ENCODE data around the gene C4orf50.
"Not testable (repeated sequence)": the region's sequence is repeated elsewhere in the genome, so short reads cannot be mapped to it uniquely, and the experiment has no call there.

C4orf50 gene

DNA sequence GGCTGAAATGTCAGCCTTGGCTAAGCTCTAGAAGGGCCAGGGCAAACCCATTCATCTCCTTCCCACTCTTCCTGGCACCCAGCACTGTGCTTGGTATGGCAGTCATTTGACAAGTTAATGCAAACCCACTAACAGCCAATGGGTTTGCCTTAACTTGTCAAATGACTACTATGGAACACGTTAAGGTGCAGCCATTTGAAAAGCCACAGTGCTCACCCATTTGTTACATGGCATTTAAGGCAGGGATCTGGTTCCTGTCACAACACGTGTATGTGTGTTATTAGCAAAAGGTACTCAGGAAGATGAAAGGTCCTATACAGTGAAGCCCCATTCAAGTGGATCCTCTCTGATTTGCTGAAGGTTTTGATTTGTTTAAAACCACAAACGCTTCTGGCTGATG is 132.5 kb downstream of the C4orf50 start:
- no peak for DNase-seq

DNA sequence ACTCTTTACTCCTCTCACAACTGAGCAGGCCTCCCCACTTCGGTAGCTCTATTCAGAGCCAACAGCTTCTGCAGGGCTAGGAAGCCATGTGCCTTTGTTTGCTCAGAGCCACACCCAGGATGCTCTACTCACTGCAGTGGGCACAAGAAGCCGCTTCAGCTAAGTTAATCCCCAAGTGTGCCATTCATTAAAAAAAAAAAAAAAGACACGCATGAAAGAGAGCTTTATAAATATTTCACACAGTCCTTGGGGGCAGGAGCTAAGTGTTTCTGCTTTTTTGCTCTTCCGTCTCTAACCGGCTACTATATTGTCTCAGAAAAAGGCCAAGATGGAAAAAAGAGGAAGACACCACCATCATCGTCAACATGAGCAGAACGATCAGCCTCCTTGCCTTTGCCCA is 133.4 kb downstream of the C4orf50 start:
- DNase-seq = no peak

DNA sequence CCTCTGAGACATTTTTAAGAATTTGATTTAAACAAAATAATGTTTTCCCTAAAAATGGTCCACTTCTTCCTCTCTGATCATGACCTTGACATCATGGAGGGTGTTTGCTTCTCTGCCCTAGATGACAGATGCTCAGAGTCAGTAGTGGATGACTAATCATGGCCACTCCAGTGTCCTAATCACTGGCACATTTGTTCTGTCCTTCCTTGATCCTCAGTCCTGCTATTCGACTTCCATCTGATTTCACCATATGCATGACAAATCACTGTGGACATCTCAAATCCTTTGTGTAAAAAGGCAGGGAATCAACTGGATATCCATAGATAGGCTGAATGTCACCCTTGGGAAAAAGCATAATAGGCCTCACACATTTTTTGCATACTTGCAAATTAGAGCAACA is 134.3 kb downstream of the C4orf50 start:
- DNase-seq = no peak

DNA sequence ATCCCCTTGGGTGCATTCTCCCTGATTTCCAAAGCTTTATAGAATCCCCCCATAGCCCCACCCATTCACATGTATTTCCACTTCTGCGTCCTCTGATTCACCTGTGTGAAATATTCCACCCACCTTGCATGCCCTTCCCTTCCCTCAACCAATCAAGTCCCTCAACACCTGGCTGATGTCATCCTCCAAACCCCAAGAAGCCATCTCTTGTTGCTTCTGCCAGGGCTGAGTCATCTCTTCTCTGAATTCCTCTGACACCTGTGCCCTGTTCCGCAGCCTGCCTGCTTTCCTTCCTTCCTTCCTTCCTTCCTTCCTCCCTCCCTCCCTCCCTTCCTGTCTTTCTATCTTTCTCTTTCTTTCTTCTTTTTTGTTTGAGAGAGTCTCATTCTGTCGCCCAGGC is 135.3 kb downstream of the C4orf50 start:
- DNase-seq = no peak

DNA sequence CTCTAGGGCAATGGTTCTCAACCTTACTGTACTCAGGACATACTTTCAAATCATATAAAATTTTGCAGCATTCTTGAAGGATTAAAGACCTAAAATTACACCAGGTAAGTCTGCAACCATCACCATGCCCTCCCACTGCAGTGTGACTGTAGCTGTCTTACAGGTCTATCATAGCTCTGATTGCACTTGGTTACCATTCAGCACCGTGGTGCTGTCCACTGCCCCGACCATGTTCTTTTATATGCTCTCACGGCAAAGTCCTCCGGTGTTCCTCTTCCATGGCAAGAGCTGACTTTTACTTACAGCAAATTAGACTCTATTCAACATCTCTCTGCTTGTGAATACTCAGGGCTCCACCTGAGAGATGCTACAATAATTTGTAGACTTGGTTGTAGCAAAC is 136.9 kb downstream of the C4orf50 start:
- no peak for DNase-seq

DNA sequence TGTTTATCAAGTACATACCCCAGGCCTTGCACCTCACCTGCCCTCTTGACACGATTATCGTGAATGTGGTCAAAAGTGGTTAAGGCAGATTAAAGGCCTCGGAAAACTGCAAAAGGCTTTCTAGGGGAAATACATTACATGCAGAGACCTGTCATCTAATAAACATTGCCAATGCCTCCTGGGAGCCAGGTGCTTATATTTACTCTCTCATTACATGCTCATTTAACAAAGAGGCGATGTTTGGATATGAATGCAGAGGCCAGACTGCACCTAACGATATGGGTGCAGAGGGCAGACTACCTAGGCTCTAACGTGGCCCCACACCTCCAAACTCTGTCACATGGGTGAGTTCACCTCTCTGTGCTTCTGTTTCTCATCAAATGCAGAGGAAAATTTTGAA is 139.9 kb downstream of the C4orf50 start:
- DNase-seq = no peak

DNA sequence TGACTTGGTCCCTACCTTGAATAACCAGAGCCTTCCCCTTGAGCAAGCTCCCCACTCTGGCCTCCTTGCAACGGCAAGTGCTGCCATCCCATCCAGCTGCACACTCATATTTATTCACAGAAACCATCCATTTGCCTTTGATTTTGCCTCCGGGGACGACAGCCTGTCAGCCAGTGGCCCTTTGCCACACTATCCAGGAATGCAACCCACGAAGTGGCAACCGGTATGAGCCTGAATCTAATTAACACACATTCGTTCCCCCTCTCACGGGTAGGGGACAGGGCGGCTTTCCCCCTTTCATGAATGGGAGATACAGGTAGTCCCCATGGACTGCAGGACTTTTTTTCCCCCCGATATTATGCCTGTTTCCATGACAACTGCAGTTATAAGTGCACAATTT is 140.8 kb downstream of the C4orf50 start:
- DNase-seq = no peak

DNA sequence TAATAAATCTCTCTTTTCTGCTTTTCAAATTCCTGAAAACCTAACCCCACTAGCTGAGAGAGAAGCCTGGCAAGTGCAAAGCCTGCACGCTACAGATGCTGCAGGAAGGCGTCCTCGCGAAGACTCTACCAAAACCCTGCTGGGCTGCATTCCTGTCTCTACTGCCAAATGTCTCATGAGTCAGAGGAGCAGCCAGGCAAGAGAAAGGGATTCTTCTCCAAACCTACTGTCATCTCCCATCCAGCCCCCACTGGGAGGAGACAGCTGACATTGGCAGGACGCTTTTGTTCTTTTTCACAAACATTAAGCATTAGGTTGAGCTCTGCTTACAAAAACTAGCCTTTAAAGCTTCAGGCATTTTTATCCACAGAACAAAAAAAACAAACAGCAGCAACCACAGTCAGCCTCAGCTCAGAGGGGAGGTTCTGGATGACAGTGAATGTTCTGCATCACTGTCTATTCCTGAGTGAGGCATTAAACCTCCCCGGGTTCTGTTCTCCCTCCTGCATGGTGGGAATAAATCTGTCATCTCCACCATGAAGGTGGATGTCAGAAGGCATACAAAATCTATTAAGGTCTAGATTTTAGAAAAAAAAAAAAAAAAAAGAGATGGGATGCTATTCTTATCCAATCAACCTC is 143.3 kb downstream of the C4orf50 start:
- DNase-seq = peak; percentile 31

DNA sequence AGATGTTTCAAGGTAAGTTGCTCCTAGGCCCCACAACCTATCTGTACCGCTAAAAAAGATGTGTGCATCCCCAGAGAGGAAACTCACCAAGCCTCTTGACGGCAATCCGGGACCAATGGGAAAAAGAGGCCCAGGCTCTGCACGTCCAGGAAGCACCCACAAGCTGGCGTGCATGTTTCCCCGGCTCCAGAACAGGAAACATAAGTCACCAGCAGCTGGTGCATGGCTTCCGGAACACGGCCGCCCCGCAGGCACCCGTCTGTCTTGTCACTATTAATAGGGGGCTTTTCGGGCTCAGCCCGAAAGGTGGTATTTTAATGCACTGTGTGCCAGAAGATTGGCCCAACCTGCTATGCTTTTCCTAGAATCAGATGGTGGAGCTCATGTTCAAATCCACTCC is 147.5 kb downstream of the C4orf50 start:
- DNase-seq = no peak

DNA sequence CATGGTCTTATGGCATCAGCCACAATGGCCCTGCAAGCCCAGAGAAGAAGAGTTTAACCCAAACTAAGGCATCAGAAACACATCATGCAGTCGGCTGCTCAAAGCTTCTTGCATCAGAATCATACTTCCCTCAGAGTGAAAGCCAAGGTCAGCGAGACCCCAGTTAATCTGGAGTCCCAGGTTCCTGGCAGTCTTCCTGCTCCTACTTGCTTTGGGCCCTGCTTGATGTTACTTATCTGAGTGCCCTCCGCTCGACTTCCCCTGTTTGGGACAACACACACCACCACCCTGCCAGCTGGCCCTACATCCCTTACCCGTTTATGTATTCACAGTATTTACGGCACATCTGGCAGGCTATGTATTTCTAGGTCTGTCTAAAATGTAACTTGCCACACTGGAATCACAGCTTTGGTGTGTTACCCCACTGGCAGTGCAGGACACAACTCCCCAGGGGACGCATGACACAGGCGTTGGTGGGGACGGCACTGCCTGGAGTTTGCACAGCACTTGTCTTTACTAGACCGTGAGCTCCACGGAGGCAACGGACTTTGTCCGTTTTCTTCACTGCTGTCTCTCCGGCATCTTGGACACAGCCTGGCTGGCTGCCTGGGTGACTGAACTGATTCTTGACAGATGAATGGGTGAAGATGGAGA is 148.1 kb downstream of the C4orf50 start:
- no peak for DNase-seq

DNA sequence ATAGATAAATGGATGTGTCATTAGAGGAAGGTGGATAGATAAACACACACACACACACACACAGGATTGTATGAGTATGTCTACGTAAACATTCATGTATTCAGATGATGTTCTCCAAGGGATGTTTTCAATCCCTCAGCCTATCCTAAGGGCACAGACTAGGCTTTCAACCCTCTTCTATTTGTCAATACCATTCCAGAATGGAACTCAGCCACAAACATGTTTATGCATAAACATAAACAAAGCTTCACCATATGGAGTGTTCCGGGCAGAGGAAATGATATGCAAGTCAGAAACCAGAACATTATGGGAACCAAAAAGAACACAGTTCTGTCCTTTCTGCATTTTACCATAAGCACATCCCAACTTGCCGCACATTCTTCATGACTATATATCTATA is 150.4 kb downstream of the C4orf50 start:
- DNase-seq = no peak

DNA sequence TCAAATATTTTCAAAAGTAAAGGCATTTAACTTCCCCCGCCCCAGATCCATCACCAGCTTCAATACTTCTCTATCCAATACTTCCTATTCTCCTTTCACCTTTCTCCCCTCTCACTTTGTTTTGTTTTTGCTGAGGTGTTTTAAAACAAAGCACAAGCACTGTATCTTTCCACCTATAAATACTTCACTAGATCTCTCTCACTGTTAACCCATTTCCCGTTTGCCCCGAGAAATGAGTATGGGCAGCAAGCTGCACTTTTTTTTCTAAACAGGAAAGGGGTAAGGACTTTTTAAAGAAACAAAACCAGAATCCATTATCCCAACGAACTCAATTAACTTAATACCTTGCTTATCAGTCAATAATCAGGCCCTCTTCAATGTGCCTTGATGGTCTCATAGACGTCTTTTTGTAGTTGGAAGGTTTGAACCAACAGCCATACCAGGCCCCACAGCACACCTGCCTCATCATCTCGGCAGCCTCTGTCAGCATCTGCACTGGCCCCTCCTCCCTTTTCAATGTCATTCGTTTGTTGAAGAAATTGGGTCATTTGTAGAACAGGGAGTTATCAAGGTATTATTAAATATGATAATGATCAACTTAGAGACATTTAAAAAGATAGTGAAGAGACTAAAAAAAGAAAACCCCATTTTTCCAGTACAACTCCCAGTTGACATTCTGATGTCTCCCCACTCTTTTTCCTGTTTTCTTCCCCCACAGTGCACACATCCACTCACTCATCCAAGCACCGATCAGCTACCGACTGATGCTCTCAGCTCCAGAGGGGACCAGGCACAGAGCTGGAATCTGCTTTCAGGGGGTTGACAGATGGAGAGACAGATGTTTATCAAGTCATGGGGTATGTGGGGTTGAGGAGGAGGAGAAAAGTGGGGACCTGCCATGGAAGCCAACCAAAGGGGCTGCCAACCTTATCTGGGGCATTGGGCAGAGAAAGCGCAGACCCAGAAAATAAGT is 151.1 kb downstream of the C4orf50 start:
- DNase-seq = no peak

DNA sequence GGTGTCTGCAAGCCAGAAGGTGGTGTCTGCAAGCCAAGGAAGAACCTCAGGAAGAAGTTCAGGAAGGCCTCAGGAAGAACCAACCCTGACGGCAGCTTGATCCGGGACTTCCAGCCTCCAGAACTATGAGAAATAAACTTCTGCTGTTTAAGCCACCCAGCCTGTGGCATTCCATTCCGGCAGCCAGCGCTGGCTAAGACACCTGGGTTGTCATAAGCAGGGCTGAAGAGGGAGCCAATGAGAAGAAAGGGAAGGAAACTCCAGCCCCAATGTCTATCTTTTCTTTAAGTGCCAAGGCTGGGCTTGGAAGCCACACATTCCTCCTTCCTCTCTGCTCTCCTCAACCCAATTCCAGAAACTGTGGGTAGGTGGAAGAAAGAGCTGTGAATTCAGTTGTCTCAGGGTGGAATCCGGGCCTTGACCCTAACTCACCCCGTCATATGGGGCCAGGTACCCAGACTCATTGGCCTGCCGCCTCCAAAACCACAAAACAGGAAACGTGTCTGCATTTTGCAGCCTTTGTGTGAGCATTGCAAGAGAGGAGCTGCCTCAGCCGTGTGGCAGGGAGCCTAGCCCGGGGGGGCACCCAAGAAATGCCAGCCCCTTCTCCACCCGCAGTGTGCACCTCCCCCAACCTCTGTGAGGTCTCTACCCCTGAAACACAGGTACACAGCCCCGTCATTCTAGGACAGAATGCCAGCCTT is 152.2 kb downstream of the C4orf50 start:
- no peak for DNase-seq

DNA sequence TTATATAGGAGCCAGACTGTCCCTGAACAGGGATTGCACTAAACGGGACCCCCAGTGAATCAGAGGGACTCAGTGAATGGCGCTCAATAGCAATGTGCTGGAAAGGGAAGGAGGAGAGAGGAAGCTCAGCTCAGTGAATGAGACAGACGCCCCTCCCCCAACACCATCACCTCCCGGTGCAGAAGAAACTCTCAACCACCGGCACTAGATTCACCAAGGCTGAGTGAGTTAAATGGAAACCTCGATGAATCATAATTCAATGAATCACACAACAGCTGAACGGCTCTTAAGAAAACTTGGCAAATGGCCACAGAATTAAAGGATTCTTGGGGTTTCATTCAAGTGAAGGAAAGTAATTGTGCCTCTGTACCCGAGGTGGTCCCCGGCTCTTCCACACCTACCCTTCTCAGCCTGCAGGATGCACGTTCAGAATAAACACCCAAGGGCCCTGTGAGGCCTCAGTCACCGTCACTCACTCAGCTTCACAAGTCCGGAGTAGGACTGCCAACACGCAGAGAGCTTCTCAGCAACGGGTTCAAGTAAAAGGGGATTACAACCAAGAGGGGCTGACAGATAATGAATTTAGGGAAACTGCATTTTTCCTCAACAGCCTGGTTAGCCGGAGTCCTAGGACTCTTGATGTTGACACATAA is 154.6 kb downstream of the C4orf50 start:
- no peak for DNase-seq

DNA sequence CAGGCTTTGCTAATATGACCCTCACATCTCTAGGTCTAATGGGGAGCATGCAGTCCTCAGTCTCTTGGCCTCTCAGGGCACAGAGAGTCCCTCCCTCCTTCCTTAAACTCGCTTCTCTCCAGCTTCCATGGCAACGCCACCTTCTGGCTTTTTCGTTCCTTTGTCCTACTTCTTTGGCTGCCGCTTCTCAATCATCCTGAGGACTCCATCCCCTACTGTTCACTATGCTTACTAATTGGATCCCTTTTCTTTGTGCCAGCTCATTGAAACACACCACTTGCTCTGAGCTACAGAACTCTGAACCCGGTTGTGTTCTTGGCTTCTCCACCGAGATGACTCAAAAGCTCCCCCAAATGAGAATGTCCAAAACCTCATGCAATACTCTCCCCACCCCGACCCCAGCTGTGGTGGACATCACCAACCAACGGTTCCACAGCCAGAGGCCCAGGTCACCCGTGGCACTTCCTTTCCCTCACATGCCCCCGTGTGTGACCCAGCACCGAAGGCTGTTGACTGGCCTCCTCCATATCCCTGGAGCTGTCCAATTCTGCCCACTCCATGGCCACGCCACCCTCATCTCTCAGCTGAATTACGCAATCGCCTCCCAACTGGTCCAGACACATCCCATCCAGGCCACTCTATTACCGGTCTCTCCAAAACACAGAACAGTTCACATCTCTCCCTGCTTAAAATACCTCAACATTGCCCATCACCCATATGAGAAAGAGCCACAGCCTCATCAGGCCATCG is 160.0 kb downstream of the C4orf50 start:
- no peak for DNase-seq

DNA sequence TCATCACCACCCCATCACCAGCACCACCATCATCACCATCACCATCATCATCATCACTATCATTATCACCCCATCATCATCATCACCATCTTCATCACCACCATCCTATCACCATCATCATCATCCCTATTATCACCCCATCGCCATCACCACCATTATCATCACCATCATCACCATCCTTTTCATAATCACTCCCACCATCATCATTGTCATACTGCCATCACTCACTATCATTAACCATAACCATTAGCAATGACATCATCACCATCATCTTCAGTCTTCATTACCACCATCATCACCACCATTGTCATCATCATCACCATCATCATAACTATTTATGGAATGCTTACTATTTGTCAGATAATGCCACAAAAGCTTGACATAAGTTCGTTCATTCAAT is 161.0 kb downstream of the C4orf50 start:
- DNase-seq = no peak

DNA sequence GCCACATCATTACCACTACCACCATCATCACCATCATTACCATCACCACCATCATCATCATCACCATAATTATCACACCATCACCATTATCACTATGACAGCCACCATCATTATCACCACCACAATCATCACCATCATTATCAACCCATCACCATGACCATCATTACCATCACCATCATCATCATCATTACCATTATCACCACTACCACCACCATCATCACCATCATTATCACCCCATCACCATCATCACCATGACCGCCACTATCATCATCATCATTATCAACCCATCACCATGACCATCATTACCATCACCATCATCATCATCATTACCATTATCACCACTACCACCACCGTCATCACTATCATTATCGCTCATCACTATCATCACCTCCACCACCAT is 161.9 kb downstream of the C4orf50 start:
- DNase-seq = not testable (repeated sequence)

DNA sequence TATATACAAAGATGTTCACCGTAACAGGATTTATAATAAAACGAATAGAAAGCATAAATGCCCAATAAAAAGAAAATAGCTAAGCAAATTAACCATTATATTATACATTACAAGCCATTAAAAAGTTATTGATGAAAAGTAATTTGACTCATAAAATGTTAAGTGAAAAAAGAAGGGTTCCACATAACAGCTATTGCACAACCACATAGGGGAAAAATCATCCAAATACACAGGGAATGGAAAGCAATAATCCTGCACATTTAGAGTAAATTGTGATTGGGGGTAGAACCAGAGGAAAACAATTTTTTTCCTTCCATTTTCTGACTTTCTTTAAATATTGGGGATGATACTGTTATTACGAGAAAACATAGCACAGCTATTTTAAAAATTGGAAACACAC is 163.3 kb downstream of the C4orf50 start:
- no peak for DNase-seq

DNA sequence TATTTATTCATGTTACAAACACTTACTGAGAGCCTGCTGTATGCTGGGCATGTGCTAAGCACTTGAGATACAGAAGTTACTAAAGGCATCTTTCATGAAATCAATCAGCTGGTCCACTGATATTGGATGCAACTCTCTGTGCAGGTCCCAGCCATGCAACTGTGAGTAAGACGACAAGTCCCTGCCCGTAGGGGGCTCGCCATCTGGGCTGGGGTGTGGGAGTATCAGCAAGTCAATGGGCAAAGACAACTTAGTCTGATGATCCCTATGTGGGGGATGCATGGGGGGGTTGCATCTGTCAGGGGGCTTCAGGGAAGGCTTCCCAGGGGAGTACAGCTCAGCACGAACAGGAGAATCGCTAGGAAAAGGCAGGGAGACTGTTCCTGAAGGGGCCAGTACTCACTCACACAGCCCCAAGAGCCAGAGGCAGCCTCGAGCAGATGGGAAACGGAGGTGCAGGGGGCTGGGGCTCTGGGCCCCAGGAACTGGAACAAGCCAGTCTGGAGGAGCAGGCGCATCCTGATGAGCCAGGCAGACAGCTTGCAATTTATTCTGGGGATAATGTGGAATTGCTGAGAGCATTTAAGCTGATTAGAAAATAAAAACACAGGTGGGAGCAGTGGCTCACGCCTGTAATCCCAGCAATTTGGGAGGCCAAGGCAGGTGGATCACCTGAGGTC is 165.6 kb downstream of the C4orf50 start:
- DNase-seq = no peak

DNA sequence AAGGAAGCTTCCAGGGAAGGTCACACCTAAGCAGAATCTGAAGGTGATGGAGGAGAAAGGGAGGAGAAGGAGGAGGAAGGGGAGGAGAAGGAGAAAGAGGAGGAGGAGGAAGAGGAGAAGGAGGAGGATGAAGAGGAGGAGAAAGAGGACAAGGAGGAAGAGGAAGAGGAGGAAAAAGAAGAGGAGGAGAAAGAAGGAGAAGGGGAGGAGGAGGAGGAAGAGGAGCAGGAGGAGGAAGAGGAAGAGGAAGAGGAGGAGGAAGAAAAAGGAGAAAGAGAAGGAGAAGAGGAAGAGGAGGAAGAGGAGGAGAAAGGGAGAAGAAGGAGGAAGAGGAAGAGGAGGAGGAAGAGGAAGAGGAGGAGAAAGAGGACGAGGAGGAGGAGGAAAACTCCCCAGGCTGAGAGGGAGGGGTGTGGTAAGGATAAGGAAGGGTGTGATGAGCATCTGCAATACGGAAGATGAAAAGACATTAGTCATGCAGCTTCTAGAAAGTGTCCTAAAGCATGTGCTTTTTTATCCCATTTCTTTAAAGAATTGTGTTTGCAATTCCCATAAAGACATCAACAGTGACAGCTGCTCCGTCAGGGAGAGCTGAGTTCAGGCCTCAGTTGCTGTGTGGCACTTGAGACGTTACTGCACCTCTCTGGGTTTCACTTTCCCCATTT is 166.5 kb downstream of the C4orf50 start:
- DNase-seq = no peak
